ENCODE data around the gene TTLL8. TPM values are rescaled to one million over a fixed set of nuclear protein-coding genes. Genes with fewer than 3 reads are reported as not detected.

The TTLL8 gene
- total RNA-seq, 4 donors from 2014 or later: not detected

DNA sequence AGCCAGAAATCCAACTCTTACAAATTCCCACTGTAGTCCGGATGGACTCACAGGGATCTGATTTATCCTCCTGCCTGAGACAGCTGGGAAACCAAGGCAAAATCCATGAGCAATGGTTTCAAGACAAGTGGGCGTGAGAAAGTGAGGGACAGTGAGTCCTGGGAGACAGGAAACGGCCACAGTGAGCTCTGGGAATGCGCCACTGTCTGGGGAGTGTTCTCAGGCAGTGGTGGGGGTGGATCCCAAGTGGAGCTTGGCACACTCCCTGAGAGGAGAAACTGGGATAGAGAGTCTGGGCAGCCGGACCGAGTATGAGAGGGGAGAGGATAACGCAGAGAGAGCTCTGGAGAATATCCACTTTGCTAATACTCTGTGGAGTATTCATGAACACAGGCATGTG, 55.3 kb downstream of the TTLL8 start:
- WGBS, 2 donors: 75 to 76% methylated on average over 7 of the region's 7 CpGs
- DNase-seq (ENCODE audit: low spot score in 2 of 2): peak in 1 of 2 donors; percentile 75
- TF ChIP-seq, protein P1, sequence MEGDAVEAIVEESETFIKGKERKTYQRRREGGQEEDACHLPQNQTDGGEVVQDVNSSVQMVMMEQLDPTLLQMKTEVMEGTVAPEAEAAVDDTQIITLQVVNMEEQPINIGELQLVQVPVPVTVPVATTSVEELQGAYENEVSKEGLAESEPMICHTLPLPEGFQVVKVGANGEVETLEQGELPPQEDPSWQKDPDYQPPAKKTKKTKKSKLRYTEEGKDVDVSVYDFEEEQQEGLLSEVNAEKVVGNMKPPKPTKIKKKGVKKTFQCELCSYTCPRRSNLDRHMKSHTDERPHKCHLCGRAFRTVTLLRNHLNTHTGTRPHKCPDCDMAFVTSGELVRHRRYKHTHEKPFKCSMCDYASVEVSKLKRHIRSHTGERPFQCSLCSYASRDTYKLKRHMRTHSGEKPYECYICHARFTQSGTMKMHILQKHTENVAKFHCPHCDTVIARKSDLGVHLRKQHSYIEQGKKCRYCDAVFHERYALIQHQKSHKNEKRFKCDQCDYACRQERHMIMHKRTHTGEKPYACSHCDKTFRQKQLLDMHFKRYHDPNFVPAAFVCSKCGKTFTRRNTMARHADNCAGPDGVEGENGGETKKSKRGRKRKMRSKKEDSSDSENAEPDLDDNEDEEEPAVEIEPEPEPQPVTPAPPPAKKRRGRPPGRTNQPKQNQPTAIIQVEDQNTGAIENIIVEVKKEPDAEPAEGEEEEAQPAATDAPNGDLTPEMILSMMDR (IDR thresholded peaks at IDR 0.05): no peak
- TF ChIP-seq POLR2A (IDR thresholded peaks at IDR 0.05): no peak
- intact Hi-C loops (cut with DNase I; ENCODE audit: low total_unique reads): no loop called here
- H3K4me3 ChIP-seq (ENCODE audit: low read depth, poor library complexity, severe bottlenecking): no peak overlapping the region

DNA sequence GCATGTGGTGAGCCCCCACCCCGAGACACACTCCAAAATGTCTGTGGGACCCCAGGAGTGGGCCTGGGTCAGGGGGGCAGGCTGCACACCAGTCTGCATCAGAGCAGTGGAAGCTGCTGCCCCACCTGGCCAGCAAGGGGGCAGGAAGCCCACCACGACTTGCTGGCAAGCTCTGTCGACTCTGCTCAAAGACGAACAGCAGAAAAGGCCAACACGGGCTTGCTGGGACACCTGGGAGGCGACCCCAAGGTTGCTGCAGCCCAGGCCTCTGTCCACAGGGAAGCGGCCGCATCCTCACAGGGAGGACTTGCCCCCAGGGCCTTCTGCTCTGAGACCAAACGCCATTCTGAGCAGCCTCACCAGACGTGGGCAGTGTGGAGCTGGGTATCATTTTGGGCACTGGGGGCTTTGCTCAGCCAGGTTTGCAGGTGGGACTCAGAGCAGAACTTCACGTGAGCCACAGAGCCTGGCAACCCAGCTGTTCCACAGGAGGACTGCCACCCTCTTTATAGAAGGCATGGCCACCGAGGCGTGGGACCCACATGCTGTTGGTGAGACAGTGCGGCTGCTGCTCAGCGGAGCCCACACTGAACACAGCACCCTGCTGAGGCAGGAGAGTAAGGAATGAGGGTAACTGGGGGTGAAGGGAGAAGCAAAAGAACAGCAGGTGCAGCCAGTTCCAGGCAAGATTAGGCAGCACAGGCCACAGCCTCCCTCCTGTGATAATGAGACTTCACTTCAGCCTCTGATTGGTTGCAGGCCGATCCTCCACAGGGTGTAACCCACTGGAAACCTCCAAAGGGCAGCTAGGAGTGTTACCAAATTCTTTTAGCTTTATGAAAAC, 56.5 kb downstream of the TTLL8 start:
- 72 to 83% methylated on average over 14 to 15 of the region's 16 CpGs for WGBS, 2 donors
- no peak for TF ChIP-seq POLR2A (IDR thresholded peaks at IDR 0.05)
- TF ChIP-seq, protein P1 (IDR thresholded peaks at IDR 0.05): no peak
- no peak overlapping the region for H3K4me3 ChIP-seq (ENCODE audit: low read depth, poor library complexity, severe bottlenecking)
- peak in 1 of 2 donors; percentile 81 for DNase-seq (ENCODE audit: low spot score in 2 of 2)
- intact Hi-C loops (cut with DNase I; ENCODE audit: low total_unique reads): no loop called here

DNA sequence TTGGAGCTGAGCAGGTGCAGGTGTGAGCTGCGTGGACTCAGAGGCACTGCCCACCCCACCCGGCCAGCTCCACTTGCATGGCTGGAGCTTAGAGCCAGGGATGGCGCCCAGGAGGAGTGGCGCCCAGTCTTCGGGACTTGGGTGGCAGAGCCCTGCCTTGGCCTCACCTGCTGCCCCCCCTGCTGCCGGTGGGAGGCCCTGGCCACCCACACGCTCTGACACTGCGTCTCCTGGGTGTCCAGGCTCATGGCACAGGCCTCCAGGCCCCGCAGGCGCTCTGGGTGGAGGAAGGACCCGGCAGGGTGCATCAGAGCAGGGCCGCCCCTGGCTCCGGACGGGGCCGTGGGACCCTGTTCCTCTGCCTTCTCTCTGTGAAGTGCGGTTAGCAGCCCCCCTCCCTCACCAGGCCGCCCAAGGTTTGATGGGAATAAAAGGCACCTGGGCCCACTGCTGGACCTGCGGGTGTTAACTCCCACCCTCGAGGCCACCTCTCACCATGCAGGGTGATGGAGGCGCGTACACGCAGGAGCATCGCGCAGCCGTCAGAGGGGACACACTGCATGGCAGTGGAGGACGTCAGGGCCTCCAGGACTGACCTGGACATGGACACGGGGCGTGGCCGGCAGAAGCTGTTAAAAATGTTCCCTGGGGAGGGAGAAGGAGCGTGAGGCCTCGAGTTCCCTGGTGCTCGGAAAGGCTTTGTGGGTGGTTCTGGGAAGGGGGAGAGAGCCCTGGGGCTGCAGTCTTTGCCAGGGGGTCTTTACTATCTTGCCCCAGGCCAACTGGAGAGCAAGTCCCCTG, 57.3 kb downstream of the TTLL8 start:
- intact Hi-C loops (cut with DNase I; ENCODE audit: low total_unique reads): no loop called here
- WGBS, 2 donors: 87 to 91% methylated on average over 23 to 29 of the region's 32 CpGs

DNA sequence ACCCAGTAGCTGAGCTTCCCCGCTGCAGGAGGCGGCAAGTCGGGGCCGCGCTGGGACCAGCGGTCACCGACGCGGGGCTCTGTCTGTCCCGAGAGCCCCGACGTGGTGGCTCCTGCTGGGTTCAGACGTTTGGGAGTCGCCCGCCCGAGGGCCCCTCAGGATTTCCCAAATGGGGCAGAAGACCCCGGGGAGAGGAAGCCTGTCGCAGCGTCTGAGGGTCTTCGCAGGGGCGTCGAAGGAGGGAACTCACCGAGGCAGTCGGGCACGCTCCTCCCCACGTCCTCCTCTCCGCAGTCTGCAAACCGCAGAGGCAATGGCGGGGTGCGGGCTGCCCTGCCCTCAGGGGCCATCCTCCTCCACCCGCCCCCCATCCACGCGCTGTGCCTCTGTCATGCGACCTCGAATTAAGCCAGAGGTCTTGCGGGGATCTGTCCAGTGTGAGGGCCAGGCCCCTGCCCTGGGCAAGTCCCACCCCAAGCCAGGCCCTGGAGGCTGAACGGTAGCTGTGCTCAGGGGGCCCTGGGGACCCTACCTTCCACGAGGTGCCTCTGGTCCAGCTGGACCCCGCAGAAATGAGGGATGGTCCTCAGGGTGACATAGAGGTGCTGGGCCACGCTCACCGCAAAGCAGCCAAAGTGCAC, 58.0 kb downstream of the TTLL8 start:
- intact Hi-C loops (cut with DNase I; ENCODE audit: low total_unique reads): no loop called here
- DNase-seq (ENCODE audit: low spot score in 2 of 2): peak in 1 of 2 donors; percentile 75
- no peak overlapping the region for H3K4me3 ChIP-seq (ENCODE audit: low read depth, poor library complexity, severe bottlenecking)
- WGBS, 2 donors: 53 to 55% methylated on average over 25 to 28 of the region's 41 CpGs
- TF ChIP-seq, protein P1 (IDR thresholded peaks at IDR 0.05): no peak
- no peak for TF ChIP-seq POLR2A (IDR thresholded peaks at IDR 0.05)

More for the DNA sequence above, 57.3 kb downstream of the TTLL8 start:
- TF ChIP-seq, protein P1 (IDR thresholded peaks at IDR 0.05): no peak
- no peak for TF ChIP-seq POLR2A (IDR thresholded peaks at IDR 0.05)
- H3K4me3 ChIP-seq (ENCODE audit: low read depth, poor library complexity, severe bottlenecking): no peak overlapping the region
- peak in 1 of 2 donors; percentile 76 for DNase-seq (ENCODE audit: low spot score in 2 of 2)

DNA sequence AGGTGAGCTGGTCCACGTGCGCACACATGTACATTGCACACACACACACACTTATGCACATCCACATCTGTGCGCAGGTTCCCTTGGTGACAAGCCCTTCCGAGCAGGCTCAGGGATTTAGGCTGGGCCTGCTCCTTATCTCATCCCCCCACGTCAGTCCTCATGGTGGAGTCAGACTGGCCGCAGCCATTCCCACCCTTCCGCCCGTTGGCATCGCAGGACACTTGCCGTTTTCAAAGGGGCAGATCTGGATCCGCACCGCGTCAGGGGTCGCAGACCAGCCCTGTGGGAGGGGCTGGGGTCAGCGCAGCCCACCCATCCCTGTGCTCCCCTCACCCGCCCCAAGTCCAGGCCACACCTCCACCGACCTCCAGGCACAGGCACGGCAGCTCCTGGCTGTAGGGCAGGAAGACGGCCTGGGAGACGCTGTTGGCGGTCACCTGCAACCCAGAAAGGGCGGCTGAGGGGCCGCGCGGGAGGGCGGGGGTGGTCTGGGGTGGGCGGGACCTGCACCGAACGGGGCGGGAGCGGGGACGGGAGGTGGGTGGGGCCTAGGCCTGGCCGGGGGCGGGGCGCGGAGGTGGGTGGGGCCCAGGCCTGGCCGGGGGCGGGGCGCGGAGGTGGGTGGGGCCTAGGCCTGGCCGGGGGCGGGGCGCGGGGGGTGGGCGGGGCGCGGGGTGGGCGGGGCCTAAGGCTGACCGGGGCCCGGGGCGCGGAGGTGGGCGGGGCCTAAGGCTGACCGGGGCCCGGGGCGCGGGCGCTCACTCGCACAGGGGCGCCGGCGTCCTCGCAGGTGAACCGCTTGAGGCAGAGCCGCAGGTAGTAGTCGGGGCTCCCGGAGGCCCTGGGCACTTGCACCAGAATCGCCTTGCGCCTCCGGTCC, 58.8 kb downstream of the TTLL8 start:
- peak in 1 of 2 donors; percentile 65 for DNase-seq (ENCODE audit: low spot score in 2 of 2)
- intact Hi-C loops (cut with DNase I; ENCODE audit: low total_unique reads): no loop called here
- WGBS, 2 donors: 23 to 37% methylated on average over 13 to 37 of the region's 70 CpGs
- H3K4me3 ChIP-seq (ENCODE audit: low read depth, poor library complexity, severe bottlenecking): no peak overlapping the region
- no peak for TF ChIP-seq POLR2A (IDR thresholded peaks at IDR 0.05)
- TF ChIP-seq, protein P1 (IDR thresholded peaks at IDR 0.05): no peak

Measured in lower leg skin (tissue), 4 donors.